Stimulated activated CD8-positive, alpha-beta memory T cell treated with anti-CD3 and anti-CD28 coated beads, Interleukin-12 subunit alpha, Interleukin-12 subunit beta, amount 100 ng/mL, for 1 hour (primary cell): ENCODE results near the gene TNN.

Experiments
- DNase-seq: peaks from one replicate; pipeline ENCODE4 v3.0.0-alpha.2; 2020; ENCODE audit warnings: low read depth

The TNN gene

GRCh38 chr1:175174309-175175102 is 106.9 kb downstream of the TNN start:
- DNase-seq, result no peak

GRCh38 chr1:175176246-175176645 is 108.6 kb downstream of the TNN start:
- no peak for DNase-seq

GRCh38 chr1:175178056-175178455 is 110.4 kb downstream of the TNN start:
- DNase-seq, result no peak

- no peak for DNase-seq
These were observed 110.8 kb downstream of the TNN start for GRCh38 chr1:175178456-175178855.

- no peak for DNase-seq
These were observed 112.4 kb downstream of the TNN start for GRCh38 chr1:175179837-175180590.

GRCh38 chr1:175182201-175182746 is 114.6 kb downstream of the TNN start:
- no peak for DNase-seq

GRCh38 chr1:175183586-175183985 is 116.0 kb downstream of the TNN start:
- no peak for DNase-seq

GRCh38 chr1:175185903-175186302 is 118.3 kb downstream of the TNN start:
- no peak for DNase-seq

- DNase-seq, result no peak
These were observed 119.0 kb downstream of the TNN start for GRCh38 chr1:175186433-175187160.

- DNase-seq, result no peak
These were observed 121.3 kb downstream of the TNN start for GRCh38 chr1:175188936-175189335.

- no peak for DNase-seq
These were observed 124.0 kb downstream of the TNN start for GRCh38 chr1:175191659-175192058.

GRCh38 chr1:175192111-175192629 is 124.5 kb downstream of the TNN start:
- DNase-seq, result no peak

- no peak for DNase-seq
These were observed 125.2 kb downstream of the TNN start, which contains the start of gene KIAA0040 for GRCh38 chr1:175192630-175193526. Gene KIAA0040, minus strand, starts transcription at chr1:175192776. Its CDS starts 31,763 bp downstream, at chr1:175161013.

GRCh38 chr1:175193527-175193910 is 125.9 kb downstream of the TNN start:
- no peak for DNase-seq

- no peak for DNase-seq
These were observed 127.6 kb downstream of the TNN start for GRCh38 chr1:175195281-175195680.

- no peak for DNase-seq
These were observed 128.2 kb downstream of the TNN start for GRCh38 chr1:175195798-175196197.

GRCh38 chr1:175197531-175197930 is 129.9 kb downstream of the TNN start:
- no peak for DNase-seq
